ENCODE results near the gene PIK3C2G. TPM values are rescaled to one million over a fixed set of nuclear protein-coding genes. Genes with fewer than 3 reads are reported as not detected.

The PIK3C2G gene
- total RNA-seq, 4 donors from 2014 or later: 17.9 to 27.7 (median 26.6) TPM

GRCh38 chr12:18430425-18431048, 169.2 kb downstream of the PIK3C2G start:
- no peak overlapping the region for H3K4me3 ChIP-seq (ENCODE audit: low read depth, poor library complexity, severe bottlenecking)
- 35 to 42% methylated on average over 3 of the region's 3 CpGs for WGBS, 2 donors
- TF ChIP-seq POLR2A (IDR thresholded peaks at IDR 0.05) (no peak), CTCF (IDR thresholded peaks at IDR 0.05) (no peak)
- intact Hi-C loops (cut with DNase I; ENCODE audit: low total_unique reads): no loop called here
- no peak for DNase-seq (ENCODE audit: low spot score in 2 of 2)

GRCh38 chr12:18431771-18432170, 170.5 kb downstream of the PIK3C2G start:
- intact Hi-C loops (cut with DNase I; ENCODE audit: low total_unique reads): no loop called here
- no peak for DNase-seq (ENCODE audit: low spot score in 2 of 2)
- TF ChIP-seq POLR2A (IDR thresholded peaks at IDR 0.05): no peak
- TF ChIP-seq CTCF (IDR thresholded peaks at IDR 0.05): no peak
- no peak overlapping the region for H3K4me3 ChIP-seq (ENCODE audit: low read depth, poor library complexity, severe bottlenecking)

- no peak for DNase-seq (ENCODE audit: low spot score in 2 of 2)
- TF ChIP-seq POLR2A (IDR thresholded peaks at IDR 0.05) (no peak), CTCF (IDR thresholded peaks at IDR 0.05) (no peak)
- intact Hi-C loops (cut with DNase I; ENCODE audit: low total_unique reads): no loop called here
- no peak overlapping the region for H3K4me3 ChIP-seq (ENCODE audit: low read depth, poor library complexity, severe bottlenecking)
These were observed 170.9 kb downstream of the PIK3C2G start for GRCh38 chr12:18432206-18432605.

- intact Hi-C loops (cut with DNase I; ENCODE audit: low total_unique reads): no loop called here
- no peak for TF ChIP-seq POLR2A (IDR thresholded peaks at IDR 0.05)
- TF ChIP-seq CTCF (IDR thresholded peaks at IDR 0.05): no peak
- no peak overlapping the region for H3K4me3 ChIP-seq (ENCODE audit: low read depth, poor library complexity, severe bottlenecking)
- DNase-seq (ENCODE audit: low spot score in 2 of 2): no peak
These were observed 174.9 kb downstream of the PIK3C2G start for GRCh38 chr12:18436170-18436569.

GRCh38 chr12:18439541-18439940, 178.2 kb downstream of the PIK3C2G start:
- no peak for TF ChIP-seq CTCF (IDR thresholded peaks at IDR 0.05)
- TF ChIP-seq POLR2A (IDR thresholded peaks at IDR 0.05): no peak
- no peak for DNase-seq (ENCODE audit: low spot score in 2 of 2)
- intact Hi-C loops (cut with DNase I; ENCODE audit: low total_unique reads): no loop called here
- WGBS, 2 donors: 75% methylated on average over 3 of the region's 3 CpGs
- H3K4me3 ChIP-seq (ENCODE audit: low read depth, poor library complexity, severe bottlenecking): no peak overlapping the region

GRCh38 chr12:18443768-18444437, 182.6 kb downstream of the PIK3C2G start:
- TF ChIP-seq POLR2A (IDR thresholded peaks at IDR 0.05) (no peak), CTCF (IDR thresholded peaks at IDR 0.05) (no peak)

More at GRCh38 chr12:18443768-18444437, 182.6 kb downstream of the PIK3C2G start:
- no peak for DNase-seq (ENCODE audit: low spot score in 2 of 2)
- intact Hi-C loops (cut with DNase I; ENCODE audit: low total_unique reads): no loop called here
- 37 to 47% methylated on average over 5 of the region's 5 CpGs for WGBS, 2 donors
- H3K4me3 ChIP-seq (ENCODE audit: low read depth, poor library complexity, severe bottlenecking): no peak overlapping the region

Measured in lower leg skin (tissue), 4 donors.